ENCODE measurements around the gene SNRNP35. TPM values are rescaled to one million over a fixed set of nuclear protein-coding genes. Genes with fewer than 3 reads are reported as not detected.
"Not testable (repeated sequence)": the region's sequence is repeated elsewhere in the genome, so short reads cannot be mapped to it uniquely, and the experiment has no call there.

SNRNP35 gene
- total and polyA plus RNA-seq, 2 donors, result 13.0 to 21.9 TPM

DNA sequence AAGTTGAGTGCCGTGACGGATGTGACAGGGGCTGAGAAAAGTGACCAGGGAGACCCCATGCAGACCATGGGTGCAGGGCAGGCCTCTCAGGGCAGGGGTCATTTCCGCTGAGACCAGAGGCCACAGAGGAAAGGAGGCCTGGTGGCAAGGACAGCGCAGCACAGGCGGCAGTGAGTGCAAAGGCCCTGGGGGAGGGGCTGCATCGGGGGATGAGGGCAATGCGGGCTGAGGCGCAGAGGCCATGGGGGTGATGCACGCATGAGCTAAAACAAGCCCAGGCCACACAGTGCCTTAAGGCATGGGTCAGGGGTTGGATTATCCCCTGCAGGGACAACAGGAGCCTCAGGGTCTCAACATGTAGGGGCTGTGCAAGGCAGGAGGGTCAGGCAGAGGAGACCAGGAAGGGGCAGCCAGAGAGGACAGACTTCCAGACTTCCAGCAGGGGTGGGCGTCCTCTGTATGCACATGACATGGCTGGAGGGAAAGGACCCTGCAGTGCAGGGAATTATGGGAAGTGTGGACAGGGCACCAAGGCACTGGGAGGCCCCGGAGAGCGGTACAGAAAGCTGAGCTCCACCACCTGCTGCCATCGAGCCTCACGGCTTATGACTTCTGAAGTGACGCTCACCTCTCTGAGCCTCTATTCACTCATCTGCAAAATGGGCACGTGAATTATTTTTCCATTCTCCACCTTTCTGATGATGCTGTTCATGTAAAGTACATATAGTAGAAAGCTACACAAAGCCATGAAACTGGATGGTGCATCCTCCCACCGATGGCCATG is 48.3 kb downstream of the SNRNP35 start:
- no peak overlapping the region for H3K27ac ChIP-seq (ENCODE audit: low read depth)
- H3K36me3 ChIP-seq (ENCODE audit: insufficient read depth), result peaks cover 2% of the 10 kb centered on the region
- no peak overlapping the region for H3K4me3 ChIP-seq (ENCODE audit: low read depth, low read length)
- no peak for DNase-seq (ENCODE audit: extremely low spot score)
- WGBS, result 94% methylated on average over 17 of the region's 17 CpGs
- no peaks in the 10 kb centered on the region for H3K4me1 ChIP-seq (ENCODE audit: insufficient read depth)

DNA sequence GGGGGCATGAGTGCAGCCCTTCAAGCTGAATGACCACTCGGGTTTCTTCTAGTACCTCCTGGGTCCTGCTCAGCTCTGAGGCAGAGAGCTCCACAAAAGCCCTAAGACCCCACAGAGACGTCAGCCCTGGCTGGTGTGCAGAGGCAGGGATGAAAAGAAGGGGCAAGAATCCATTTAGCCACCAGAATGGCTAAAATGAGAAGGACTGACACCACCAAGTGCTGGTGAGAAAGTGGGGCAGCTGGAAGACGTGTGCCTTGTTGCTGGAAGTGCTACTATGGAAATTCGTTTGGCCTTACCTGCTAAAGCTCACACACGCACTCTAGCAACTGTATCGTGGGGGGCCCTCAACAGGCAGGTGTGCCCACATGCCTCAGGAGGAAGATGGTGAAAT is 48.9 kb downstream of the SNRNP35 start:
- DNase-seq (ENCODE audit: extremely low spot score), result no peak
- WGBS, result 91% methylated on average over 6 of the region's 6 CpGs
- peaks cover 2% of the 10 kb centered on the region for H3K36me3 ChIP-seq (ENCODE audit: insufficient read depth)
- no peak overlapping the region for H3K27ac ChIP-seq (ENCODE audit: low read depth)
- no peaks in the 10 kb centered on the region for H3K4me1 ChIP-seq (ENCODE audit: insufficient read depth)
- H3K4me3 ChIP-seq (ENCODE audit: low read depth, low read length), result no peak overlapping the region

- 75% methylated on average over 26 of the region's 26 CpGs for WGBS
- no peak overlapping the region for H3K27ac ChIP-seq (ENCODE audit: low read depth)
- peaks cover 2% of the 10 kb centered on the region for H3K36me3 ChIP-seq (ENCODE audit: insufficient read depth)
- H3K4me3 ChIP-seq (ENCODE audit: low read depth, low read length), result no peak overlapping the region
- no peak for DNase-seq (ENCODE audit: extremely low spot score)
- H3K4me1 ChIP-seq (ENCODE audit: insufficient read depth), result no peaks in the 10 kb centered on the region
Observed at GRCh38 chr12:123512838-123513665, 55.1 kb downstream of the SNRNP35 start.

DNA sequence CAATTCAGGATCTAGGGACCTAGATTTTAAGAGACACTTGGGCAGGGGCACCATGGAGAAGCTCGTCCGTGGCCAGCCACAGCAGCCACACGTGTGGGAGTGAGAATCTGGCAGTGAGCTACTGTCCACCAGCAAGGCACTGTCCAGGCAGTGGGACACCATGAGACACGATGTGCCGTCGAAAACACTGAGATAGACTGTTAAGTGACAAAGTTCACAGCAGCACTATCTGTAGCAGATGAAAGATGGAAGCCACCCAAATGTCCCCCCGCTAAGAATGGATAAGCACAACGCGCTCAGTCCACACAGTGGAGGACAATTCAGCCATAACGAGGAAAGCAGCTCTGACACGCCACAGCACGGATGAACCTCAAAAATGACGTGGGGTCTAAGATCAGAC is 55.9 kb downstream of the SNRNP35 start:
- Histone ChIP-seq H3K4me1 (ENCODE audit: insufficient read depth) (no peaks in the 10 kb centered on the region), H3K4me3 (ENCODE audit: low read depth, low read length) (no peak overlapping the region), H3K27ac (ENCODE audit: low read depth) (no peak overlapping the region), H3K36me3 (ENCODE audit: insufficient read depth) (peaks cover 2% of the 10 kb centered on the region)
- 79% methylated on average over 13 of the region's 13 CpGs for WGBS
- DNase-seq (ENCODE audit: extremely low spot score), result no peak

- not testable (repeated sequence) for H3K4me3 ChIP-seq (ENCODE audit: low read depth, low read length); DNase-seq (ENCODE audit: extremely low spot score); H3K4me1 ChIP-seq (ENCODE audit: insufficient read depth); H3K27ac ChIP-seq (ENCODE audit: low read depth); H3K36me3 ChIP-seq (ENCODE audit: insufficient read depth)
- 94% methylated on average over 1 of the region's 1 CpG for WGBS
Observed at GRCh38 chr12:123514582-123515221, 56.8 kb downstream of the SNRNP35 start.

GRCh38 chr12:123516216-123516780 is 58.4 kb downstream of the SNRNP35 start:
- Histone ChIP-seq H3K27ac (ENCODE audit: low read depth) (no peak overlapping the region), H3K36me3 (ENCODE audit: insufficient read depth) (no peaks in the 10 kb centered on the region), H3K4me3 (ENCODE audit: low read depth, low read length) (no peak overlapping the region), H3K4me1 (ENCODE audit: insufficient read depth) (no peaks in the 10 kb centered on the region)
- 76% methylated on average over 11 of the region's 11 CpGs for WGBS
- DNase-seq (ENCODE audit: extremely low spot score), result no peak

Small RNA genes within 50 kb of the gene (small RNA-seq; reads per million reads assigned to genes)
- not detected for gene AC145423.2

Other genes with a start within 250 kb of the SNRNP35 start
- 88.8 TPM for gene MPHOSPH9, start 225.0 kb upstream of the SNRNP35 start, total RNA-seq
- 6.2 TPM for gene MPHOSPH9, start 225.0 kb upstream of the SNRNP35 start, polyA plus RNA-seq
- 16.4 TPM for gene MTRFR, start 224.7 kb upstream of the SNRNP35 start, total RNA-seq
- 11.8 TPM for gene MTRFR, start 224.7 kb upstream of the SNRNP35 start, polyA plus RNA-seq
- gene CDK2AP1, start 186.3 kb upstream of the SNRNP35 start, total RNA-seq, result 120 TPM
- gene CDK2AP1, start 186.3 kb upstream of the SNRNP35 start, polyA plus RNA-seq, result 97.3 TPM
- 30.2 TPM for gene SBNO1, start 93.3 kb upstream of the SNRNP35 start, total RNA-seq
- 7.1 TPM for gene SBNO1, start 93.3 kb upstream of the SNRNP35 start, polyA plus RNA-seq
- gene KMT5A, start 74.0 kb upstream of the SNRNP35 start, total RNA-seq, result 42.3 TPM
- gene KMT5A, start 74.0 kb upstream of the SNRNP35 start, polyA plus RNA-seq, result 29.1 TPM
- 3.2 TPM for gene RILPL2, start 21.5 kb upstream of the SNRNP35 start, total RNA-seq
- gene RILPL2, start 21.5 kb upstream of the SNRNP35 start, polyA plus RNA-seq, result 7.1 TPM
- 6.7 TPM for gene RILPL1, start 75.6 kb downstream of the SNRNP35 start, total RNA-seq
- 26.2 TPM for gene RILPL1, start 75.6 kb downstream of the SNRNP35 start, polyA plus RNA-seq
- 315 TPM for gene TMED2, start 126.4 kb downstream of the SNRNP35 start, total RNA-seq
- gene TMED2, start 126.4 kb downstream of the SNRNP35 start, polyA plus RNA-seq, result 147 TPM
- gene DDX55, start 144.0 kb downstream of the SNRNP35 start, total RNA-seq, result 15.8 TPM
- gene DDX55, start 144.0 kb downstream of the SNRNP35 start, polyA plus RNA-seq, result 12.2 TPM
- gene EIF2B1, start 175.5 kb downstream of the SNRNP35 start, total RNA-seq, result 26.7 TPM
- 42.1 TPM for gene EIF2B1, start 175.5 kb downstream of the SNRNP35 start, polyA plus RNA-seq
- 37.3 TPM for gene GTF2H3, start 175.7 kb downstream of the SNRNP35 start, total RNA-seq
- gene GTF2H3, start 175.7 kb downstream of the SNRNP35 start, polyA plus RNA-seq, result 14.7 TPM
- 11.8 TPM for gene TCTN2, start 213.0 kb downstream of the SNRNP35 start, total RNA-seq
- 7.8 TPM for gene TCTN2, start 213.0 kb downstream of the SNRNP35 start, polyA plus RNA-seq